Anterior cingulate cortex (tissue), 58 donors: ENCODE data around the gene TWIST2.
A peak's percentile ranks its signal among the peaks of the same experiment; 100 is the strongest.

Experiments
- DNase-seq, 58 donors: peaks; one replicate each; lab custom pipeline; 2025; lab: John Stamatoyannopoulos, UW

TWIST2 gene

GRCh38 chr2:238847841-238848690 is at the start of gene TWIST2:
TSS of gene TWIST2 (plus strand) at chr2:238848085. CDS start at chr2:238848216, 131 bp downstream.
- peak in 2 of 58 donors; percentile 11 to 15 for DNase-seq

DNA sequence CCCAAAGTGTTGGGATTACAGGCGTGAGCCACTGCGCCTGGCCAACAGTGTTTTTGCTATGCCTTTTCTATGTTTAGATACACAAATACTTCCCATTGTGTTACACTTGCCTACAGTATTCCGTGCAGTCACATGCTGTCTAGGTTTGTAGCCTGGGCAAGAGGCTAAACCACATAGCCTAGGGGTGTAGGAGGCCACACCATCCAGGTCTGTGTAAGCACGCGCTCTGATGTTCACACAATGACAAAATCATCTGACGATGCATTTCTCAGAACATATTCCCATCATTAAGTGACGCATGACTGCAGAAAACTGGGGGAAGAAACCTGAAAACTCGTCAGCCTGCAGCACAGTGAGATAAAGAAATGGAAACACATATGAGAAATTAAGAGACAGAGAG is 46.1 kb upstream of the TWIST2 start:
- no peak for DNase-seq

DNA sequence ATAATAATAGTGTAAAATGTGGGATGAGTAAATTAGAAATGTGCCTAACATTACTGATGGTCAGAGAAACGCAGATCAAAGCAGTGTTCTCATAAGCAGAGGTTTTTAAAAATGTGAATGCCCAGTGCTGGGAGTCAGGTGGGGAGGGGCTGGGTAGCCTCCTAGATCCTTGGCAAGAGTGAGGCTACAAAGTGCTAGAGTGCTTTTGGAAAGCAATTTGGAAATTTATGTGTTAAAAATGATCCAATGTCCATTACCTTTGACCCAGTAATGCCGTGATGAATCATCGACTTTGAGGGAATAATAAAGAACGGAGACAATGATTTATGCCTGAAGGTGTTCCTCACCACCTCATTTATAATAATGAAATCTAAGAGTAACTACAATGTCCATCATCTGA is 44.9 kb upstream of the TWIST2 start:
- no peak for DNase-seq

DNA sequence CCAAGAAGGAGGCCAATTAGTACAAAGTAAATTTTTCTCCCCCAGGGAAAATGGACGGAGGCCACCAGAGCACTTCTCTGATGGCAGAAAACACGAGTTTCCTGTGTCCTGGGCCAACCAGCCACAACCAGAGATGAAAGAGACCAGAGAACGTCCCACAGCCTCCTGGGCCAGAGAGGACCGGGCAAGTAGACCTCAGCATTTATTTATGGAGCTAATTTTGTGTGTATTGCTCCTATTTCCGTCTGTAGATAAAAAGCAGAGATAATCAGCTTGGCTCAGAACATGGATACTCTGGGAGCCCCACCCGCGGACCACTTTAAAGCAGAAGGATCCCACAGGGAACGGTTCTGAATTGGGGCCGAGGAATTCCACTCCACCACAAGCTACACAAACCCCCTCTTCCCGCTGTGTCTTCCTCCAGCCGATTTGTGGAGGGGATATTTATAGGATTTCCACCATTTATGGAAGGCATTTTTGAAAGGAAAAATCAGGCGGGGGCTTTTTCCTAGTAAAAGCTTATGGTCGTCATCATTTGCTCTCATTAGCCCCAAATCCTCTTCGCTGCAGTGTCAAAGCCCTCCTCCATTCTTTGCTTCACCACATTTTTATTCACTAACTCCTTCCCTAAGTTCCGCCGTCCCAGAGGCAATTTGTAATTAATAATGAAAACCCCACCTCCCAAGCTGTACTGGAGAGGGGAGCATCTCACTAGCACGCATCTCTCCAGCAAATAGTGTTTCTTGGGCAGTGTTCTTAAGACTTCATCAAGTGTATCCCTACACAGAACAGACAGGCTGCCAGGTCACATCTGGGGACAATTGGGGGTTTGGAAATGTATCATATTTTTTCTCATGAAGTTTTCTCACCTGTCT is 43.7 kb upstream of the TWIST2 start:
- DNase-seq: no peak

DNA sequence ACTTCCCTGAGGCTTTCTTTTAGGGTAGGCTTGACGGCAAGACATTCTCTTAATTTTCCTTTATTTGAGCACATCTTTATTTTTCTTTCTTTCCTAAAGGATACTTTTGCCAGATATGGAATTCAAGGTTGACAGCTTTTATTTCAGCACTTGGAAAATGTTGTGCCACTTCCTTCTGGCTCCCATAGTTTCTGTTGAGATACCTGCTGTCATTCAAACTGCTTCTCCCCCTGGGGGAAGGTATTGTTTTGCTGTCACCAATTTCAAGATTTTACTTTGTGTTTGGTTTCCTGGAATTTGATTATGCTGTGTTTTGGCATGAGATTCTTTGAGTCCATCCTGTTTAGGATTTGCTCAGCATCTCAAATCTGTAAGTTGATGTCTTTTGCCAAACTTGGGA is 39.1 kb upstream of the TWIST2 start:
- DNase-seq: no peak

- DNase-seq: no peak
Measured at GRCh38 chr2:238810321-238810720, 37.6 kb upstream of the TWIST2 start.

DNA sequence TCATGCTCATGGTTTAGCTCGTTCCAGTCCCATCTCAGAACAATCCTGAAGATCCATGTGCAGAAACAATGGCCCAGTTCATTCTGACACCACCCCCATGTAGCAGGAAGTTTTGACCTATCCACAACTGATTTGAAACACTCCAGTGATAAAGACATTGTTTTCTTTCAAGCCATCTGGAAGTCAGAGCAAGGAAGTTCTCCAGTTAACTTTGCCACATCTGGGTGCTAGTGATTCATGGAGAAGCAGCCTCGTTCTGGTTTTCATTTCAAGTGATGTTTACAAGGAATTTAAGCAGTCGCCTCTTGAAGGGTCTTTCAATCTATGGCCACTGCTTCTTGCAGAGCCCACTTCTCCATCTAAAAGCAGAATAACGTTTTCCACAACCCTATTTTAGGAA is 36.6 kb upstream of the TWIST2 start:
- DNase-seq: no peak

GRCh38 chr2:238811759-238812158 is 36.1 kb upstream of the TWIST2 start:
- no peak for DNase-seq

DNA sequence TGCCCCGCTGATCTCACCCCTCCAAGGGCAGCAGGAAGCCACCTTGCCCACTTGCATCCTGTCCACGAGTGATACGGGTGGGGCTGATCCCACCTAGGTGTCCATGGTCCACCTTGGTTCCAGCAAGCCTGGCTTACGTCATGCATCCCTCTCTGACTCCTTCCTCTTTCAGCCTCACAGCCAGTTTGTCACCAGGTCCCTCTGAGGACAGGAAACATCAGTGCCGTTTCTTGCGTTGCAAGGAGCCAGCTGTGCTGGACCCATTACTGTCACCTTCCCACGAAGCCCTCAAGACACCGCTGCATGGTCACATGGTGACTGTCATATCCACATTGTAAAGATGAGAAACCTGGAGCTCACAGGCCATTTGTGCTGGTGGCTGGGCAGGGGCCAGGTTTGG is 34.8 kb upstream of the TWIST2 start:
- DNase-seq: no peak

DNA sequence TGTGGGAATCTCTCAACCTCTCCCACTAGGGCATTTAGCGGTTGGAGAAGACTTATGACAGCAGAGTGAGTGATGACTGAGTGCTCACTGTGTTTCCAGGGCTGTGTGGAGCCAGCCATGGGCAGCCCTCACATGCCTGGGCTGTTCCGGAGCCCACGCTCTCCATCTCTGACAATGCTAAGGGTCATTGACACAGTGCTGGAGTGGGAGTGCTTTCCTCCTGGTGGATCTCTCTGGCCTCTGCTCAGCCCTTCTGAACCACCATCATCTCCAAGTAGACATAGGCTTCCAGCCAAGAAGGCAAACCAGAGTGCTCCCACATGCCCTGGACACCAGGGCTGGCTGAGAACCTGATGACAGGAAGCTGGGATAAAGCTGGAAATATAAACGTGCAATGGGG is 33.1 kb upstream of the TWIST2 start:
- DNase-seq: no peak

- DNase-seq: no peak
Measured at GRCh38 chr2:238816291-238816690, 31.6 kb upstream of the TWIST2 start.

DNA sequence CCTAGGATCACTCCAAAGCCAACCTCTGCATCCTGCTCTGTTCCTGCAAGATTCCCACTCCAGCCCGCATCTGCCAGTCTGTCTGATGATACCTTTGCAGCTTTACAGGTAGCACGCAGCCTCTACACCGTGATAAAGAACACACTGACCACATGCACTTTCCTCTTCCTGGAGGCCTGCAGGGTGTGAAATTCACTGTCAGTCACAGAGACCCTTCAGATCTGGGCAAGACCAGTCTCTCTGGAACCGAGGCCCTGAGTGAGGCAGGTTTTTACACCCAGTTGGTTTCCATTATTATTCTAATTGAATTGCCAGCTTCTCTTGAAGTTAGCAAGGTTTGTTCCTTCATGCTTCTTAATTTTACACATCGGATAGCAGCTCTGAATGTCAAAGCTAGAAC is 30.5 kb upstream of the TWIST2 start:
- DNase-seq: no peak

DNA sequence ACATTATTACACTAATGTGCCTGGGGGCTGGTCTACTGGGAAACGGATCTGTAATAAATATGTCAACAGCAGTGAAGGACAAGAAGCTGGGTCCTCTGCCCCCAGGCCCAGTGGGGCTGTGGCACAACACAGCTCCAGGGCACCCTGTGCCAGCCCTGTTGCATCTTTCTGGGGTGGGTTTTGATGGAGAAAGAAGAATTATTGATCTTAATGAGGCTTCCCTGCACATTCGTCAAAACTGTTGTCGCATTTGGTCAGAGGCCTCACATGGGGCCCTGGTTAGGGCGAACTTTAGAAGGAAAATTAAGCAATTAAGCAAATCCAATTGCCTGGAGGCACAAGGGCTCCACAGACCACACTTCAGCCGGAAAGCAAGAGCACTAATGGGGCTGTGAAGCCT is 30.0 kb upstream of the TWIST2 start:
- DNase-seq: no peak

GRCh38 chr2:238818561-238818960 is 29.3 kb upstream of the TWIST2 start:
- DNase-seq: no peak

DNA sequence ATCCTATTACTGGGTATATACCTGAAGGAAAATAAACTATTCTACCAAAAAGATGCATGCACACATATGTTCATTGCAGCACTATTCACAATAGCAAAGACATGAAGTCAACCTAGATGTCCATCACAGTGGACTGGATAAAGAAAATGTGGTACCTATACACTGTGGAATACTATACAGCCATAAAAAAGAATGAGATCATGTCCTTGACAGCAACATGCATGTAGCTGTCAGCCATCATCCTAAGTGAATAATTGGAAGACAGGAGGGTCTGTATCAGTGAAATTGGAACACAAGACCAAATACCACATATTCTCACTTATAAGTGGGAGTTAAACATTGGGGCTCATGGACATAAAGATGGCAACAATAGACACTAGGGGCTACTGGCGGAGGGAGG is 27.7 kb upstream of the TWIST2 start:
- DNase-seq: no peak

DNA sequence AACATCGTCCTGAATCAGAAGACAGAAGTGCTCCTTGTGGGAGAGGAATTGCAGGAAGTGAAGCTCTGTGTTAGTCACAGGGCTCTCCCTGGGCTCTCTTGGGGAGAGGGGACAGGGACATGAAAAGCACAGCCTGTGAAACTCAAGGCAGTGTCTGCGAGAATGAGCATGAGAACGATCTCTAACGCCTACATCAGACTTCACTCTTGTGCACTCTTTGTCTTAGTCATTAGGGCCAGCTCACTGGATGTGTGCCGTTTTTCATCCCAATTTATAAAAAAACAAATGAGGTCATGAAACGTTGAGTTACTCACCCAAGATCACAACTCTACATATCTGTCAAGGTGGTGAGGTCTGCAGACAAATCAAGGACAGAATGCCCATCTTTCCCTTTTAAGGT is 27.0 kb upstream of the TWIST2 start:
- no peak for DNase-seq

DNA sequence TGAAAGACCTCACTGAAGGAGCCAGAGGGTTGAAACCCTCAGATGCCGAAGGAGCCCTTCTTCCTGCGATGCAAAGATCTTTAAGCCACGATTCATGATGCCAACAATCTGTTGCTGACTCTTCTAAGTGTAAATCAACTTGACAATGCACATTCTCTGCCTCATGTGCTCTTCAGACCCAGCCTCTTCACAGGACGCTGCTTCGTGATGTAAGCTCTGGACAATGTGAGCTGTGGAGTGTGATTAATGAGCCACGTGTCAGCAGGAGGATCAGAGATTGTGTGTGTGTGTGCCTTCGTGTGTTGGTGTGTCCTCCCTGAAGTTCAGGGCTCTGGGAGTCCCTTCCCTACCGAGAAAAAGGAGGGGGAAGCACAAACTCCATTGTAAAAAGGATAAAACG is 26.5 kb upstream of the TWIST2 start:
- DNase-seq: no peak

- DNase-seq: no peak
Measured at GRCh38 chr2:238821944-238822670, 25.8 kb upstream of the TWIST2 start.

- DNase-seq: no peak
Measured at GRCh38 chr2:238822955-238823354, 24.9 kb upstream of the TWIST2 start.

- no peak for DNase-seq
Measured at GRCh38 chr2:238831177-238831576, 16.7 kb upstream of the TWIST2 start.

DNA sequence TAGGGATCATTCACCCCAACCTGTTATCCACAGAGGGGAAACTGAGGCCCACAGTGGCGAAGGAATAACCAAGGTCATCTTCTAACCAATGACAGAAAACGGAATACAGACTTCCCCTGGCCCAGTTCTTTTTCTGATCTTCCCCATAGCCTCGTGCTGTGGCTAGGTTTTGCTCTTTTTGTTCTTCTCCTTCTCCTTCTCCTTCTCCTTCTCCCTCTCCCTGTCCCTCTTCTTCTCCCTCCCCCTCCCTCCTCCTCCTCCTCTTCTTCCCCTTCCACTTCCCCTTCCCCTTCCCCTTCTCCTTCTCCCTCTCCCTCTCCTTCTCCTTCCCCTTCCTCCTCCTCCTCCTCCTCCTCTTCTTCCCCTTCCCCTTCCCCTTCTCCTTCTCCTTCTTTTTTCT is 12.9 kb upstream of the TWIST2 start:
- DNase-seq: no peak
